Dermis blood vessel endothelial cell (primary cell): ENCODE measurements around the gene USP15. TPM values are rescaled to one million over a fixed set of nuclear protein-coding genes. Genes with fewer than 3 reads are reported as not detected.
"Not testable (repeated sequence)": the region's sequence is repeated elsewhere in the genome, so short reads cannot be mapped to it uniquely, and the experiment has no call there.

ENCODE experiments used
- DNase-seq: peaks from one replicate; pipeline ENCODE4 v3.0.0; 2010
- total RNA-seq: library from RNA; depleted of rRNA; stranded (reverse); fragments of >200 nt; gene quantifications from 2 replicates; pipeline ENCODE4 v1.2.3, GENCODE V29; 2014

USP15 gene
- total RNA-seq, 1 donor from 2014 or later, result 56.8 TPM

DNA sequence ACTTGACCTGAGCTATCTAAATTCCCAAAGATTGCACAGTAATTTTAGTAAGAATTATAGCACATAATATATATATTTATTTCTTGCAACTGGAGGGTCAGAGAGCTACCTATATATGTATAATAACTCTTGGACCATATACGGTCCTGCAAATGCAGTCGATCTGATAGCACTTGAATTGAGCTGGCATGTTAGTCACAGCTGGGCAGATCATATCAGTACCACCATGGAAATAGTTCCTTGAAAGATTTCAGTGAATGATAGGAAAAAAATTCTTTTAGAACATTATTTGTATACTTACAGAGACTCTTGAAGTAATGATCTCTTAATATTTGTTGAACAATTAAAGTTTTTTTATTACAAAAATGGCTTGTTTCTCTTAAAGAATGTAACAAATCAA, 111.9 kb downstream of the USP15 start:
- no peak for DNase-seq

DNA sequence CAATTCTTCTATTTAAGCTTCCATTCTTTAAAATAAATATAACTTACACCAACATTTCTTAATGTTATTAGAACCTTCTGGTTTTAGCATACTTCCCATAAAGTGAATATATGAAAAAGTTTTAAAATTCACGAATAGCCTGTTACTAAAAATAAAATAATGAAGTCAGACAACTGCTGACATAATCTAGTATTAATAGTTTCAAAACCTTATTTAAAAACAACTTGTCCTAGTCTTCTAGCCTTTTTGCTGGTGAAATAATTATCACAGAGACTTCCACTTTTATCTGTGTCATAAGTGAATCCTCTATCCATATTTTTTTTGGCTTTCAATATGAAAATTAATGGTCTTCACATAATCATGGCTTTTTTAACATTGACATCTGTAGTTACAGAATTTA, 112.6 kb downstream of the USP15 start:
- no peak for DNase-seq

DNA sequence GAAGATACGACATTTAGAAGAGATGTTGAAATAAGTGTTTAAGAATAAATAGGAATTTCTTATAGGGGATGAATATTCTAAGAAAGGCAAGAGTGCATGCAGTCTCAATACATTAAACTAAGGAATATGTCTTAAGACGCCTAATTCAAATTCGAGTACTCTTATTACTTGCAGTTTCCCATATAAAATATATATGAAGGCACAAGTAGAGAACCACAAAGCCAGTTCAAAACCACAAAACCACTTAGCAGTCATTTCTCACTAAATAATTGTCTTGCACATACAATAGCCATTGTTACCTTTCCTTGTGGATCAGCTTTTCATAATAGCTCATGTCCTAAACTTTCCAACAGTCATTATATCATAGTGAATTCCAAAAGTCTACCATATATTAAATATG, 115.4 kb downstream of the USP15 start:
- no peak for DNase-seq

DNA sequence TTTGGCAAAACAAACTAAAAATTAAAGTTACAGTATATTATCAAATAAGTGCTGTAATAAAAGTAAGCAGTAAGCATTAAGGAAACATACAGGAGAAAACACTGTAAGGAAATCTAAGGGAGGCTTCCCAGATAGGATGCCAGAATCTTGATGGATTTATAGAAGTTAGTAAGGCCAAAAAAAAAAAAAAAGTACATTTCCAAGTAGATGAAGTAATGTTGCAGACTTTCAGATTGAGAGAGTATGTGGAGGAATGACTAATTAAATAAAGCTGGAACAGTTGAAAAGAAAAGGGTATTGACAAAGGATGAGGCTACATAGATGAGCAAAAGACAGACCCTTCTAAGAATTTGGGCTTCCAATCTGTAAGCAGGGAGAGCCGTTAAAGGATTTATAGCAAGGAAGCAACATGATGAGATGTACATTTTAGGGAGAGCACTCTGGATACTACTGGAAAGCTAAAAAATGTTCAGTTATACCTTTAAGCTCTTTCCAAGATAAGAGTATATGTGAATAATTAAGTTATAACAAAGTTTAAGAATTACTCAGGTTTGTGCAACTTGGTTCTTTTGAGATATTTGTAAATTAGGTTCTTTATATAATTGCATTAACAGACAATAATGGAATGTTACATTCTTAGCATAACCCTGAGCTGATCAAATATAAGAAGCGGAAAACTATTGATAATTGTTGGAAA, 119.0 kb downstream of the USP15 start:
- DNase-seq, result no peak

DNA sequence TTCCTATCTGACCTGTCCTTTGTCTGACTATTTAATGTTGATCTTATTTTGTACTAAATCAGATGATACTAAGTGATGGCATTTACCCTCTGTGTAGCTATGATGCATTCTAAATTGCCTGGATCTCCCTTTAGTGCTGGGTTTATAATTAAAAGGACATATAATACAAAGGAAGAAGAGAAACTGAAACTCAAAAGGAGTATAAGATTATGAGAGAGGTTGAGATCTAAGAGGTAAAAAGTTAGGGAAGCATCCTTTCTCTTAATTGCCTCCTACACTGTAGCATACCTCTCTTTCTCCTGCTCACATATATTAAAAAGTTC, 119.5 kb downstream of the USP15 start:
- no peak for DNase-seq

DNA sequence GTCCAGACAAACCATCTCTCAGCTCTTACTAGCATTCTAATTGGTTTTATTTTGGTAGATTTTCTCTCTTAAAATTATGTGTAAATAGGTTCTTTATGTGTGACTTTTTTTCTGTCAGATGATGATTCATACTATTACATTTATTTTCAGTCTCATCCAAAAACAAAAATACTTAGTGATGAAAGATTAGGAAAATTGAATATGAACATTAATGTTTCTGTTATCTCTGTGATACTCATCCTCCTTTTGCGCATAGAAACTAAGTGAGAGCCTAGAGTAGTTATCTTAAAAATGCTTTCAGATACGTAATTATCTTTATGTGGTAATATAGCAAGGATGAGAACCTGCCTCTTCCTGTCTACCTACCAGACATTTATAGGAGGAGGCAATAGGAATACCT, 122.3 kb downstream of the USP15 start:
- no peak for DNase-seq

DNA sequence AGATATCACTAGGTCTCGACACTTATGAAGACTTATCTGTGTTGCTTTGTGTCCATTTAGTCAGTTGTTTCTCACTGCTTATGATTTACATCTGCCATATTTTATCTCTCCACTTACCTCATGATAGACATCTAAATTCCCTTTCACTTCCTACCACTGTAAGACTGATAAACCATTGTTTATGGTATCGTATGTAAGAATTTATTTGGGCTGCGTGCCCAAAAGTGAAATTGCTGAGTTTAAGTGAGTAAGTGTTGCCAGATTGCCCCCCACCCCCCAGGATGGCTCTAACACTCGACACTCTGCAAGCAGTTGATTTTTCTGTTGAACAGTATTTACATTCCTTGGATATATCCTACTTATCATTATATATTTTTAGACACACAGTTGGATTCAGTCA, 136.5 kb downstream of the USP15 start:
- DNase-seq, result peak; percentile 12

DNA sequence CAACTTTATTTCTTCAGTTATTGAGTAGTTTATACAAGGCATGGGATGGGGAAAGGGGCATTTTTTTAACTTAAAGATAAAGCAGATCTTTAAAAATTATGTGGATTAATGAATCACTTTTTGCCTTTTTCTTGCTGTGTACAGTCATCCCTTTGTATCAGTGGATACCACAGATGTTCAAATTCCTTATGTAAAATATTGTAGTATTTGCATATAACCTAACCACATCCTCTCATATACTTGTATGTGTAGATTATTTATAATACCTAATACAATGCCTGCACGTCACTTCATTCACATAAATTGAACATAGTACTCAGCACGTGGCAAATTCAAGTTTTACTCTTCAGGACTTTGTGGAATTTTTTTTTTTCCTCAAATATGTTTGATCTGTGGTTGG, 139.9 kb downstream of the USP15 start:
- DNase-seq, result no peak

DNA sequence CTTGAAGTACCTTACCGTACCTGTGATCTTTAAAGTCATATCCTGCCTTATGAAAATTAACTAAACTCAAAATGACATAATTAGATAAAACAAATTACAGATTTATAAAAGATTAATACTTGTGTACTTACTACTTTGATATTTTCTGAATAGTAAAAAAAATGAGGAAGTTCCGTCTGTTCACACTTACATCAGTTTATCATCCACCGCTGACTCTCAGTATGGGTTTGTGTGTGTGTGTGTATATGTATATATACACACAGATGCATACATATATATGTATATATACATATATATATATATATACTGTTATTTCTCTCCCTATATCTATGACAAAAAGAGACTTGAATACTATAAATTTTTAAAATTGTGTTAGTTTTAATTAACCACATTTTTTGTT, 141.4 kb downstream of the USP15 start:
- DNase-seq, result no peak

DNA sequence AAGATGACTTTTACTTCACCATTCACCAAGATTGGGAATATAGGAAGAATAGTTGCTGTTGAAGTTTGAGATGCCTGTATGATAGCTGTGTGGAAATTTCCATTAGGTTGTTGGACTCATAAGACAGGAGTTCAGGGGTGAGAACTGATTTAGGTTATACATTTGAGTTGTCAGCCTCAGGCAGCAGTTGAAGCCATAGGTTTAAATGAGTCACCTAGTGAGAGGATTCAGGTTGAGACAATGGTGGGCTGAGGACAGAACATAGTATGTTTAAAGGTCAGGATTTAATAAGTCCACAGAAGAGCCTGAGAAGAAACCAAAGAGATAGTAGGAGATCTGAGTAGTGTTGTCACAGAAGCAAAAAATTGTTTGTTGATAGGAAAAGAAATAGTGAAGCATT, 142.8 kb downstream of the USP15 start:
- no peak for DNase-seq

DNA sequence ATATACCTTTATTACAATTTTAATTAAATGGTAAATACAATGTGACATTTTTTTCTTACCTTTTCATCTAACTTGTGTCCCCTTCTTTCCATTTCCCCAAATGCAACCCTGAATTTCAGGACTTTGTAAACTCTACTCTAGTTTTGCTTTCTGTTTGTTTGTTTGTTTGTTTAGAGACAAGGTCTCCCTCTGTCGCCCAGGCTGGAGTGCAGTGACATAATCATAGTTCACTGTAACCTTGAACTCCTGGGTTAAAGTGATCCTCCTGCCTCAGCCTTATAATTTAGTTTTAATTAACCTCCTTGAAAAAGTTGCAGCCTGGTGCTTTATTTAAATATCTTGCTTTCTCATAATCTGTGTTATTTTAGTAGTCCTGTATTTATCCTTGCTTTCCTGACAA, 147.4 kb downstream of the USP15 start:
- no peak for DNase-seq

DNA sequence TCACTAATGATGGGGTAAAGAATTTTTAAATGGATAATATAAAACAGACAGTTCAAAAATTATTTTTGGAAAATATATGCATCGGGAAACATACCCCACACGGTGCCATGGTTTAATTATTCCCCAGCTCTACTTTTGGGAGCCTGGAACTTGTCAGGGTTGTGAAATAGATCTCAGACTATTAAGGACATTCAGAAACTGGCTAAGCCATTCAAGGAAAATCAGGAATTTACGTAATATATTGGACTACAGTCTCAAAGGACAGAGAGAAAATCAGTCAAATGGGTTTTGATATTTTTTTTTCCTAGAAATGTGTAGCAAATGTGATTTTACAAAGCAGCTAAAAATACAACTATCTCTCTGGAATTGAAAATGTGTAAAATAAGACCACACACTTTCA, 148.9 kb downstream of the USP15 start:
- no peak for DNase-seq

DNA sequence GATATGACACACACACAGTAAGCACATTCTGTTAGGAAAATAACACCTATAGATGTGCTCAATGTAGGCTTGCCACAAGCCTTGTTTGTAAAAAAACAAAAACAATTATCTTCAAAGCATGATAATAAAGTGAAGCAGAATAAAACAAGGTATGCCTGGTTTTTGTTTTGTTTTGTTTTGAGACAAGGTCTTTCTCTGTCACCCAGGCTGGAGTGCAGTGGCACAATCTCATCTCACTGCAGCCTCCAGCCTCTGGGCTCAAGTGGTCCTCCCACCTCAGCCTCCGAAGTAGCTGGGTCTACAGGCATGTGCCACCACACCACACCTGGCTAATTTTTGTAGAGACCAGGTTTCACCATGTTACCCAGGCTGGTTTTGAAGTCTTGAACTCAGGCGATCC, 154.0 kb downstream of the USP15 start:
- DNase-seq, result no peak

DNA sequence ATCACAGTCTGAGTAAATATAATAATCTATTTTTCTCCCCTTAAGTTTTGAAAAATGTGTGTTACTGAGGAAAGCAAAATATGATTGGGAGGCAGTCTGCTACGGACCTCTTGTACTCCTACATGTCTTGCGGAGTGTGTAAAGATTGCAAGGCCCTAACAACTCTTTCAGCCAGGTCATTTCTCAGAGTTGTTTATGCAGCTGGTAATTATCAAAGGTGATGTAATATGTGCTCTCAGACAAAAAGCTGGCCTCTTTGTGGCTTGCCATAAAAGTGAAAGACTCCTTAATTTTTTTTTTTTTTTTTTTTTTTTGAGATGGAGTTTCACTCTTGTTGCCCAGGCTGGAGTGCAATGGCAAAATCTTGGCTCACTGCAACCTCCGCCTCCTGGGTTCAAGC, 165.9 kb downstream of the USP15 start:
- no peak for DNase-seq

DNA sequence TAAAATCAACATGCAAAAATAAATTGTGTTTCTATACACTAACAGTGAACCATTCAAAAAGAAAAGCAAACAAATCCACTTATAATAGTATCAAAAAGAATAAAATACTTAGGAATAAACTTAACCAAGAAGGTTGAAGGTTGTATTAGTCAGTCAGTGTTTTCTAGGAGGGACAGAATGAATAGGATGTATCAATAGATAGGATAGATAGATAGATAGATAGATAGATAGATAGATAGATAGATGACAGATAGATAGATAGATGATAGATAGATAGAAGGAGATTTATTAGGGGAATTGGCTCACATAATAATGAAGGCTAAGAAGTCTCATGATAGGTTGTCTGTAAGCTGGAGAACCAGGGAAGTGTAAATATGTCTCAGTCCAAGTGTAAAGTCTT, 169.3 kb downstream of the USP15 start:
- no peak for DNase-seq

DNA sequence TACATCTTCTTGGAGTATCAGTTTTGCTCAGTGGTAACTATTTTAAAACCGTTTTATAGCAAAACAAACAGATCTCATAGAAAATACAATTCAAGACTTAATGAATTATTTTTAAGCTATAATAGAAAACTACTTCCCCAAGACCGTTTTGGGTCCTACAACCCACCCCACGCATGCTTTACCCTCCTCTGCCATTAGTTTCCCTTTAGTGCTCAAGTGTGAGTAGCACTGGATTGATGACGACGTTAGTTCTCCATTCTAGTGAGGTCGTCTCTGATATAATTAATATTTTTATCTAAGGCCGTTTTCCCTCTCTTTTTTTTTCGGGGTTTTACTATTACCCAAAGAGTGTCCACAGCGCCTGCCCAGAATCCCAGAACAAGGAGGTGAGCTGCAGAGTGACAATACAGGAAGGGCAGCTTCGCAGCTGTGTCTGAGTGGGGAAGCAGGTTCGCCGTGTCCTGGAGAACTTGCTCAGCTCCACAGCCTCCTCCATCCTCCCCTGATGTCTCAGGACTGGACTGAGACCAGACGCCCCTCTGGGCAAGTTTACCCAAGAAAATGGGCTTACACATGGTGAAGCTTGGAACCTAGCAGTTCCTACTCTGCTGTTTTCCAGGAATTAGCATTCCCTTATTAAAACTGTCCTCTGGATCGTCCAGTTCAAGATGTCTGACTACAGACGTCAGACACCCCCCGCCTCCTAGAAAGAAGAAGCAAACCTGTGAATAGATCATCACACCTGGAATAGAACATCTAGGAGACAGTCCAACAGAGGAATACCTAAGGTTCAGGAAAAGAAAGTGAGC, 174.5 kb downstream of the USP15 start:
- DNase-seq, result peak; percentile 15

DNA sequence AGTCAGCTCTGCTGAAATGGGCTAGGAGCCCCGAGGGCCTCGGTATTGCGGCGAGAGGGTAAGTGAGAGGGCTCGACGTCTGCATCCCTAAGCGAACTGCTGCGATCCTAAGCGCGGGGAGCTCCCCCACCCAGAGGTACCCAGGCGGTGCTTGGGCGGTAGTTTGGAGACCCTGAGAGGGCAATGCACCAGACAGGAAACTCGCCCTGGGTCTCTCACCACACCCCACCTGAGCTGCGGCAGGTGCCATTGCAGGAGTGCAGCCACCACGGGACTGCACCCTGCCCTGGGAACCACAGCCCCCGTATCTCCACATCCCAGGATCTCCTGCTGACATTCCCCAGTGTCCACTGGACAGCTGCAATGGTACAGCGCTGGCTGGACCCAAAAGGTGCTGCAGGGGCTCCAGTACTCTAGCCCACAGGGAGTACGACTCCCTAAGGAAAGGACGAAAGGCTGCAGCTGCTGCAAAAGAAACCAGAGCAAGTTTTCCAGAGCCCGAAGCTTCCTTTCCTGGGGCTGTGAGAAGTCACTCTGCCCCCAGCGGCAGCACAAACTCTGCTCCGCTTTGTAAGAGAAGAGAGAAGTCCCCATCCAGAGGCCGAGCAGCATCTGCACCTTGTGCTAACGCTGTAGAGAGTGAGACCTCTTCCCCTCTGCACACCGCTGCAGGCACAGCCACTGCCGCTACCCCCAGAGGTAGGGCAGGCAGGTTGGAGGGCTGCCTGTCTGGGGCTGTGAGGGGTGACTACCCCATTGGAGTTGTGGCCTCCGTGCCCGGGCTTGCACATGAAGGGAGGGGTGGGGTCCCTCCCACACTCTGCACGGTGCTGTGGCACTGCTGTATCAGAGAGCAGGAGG, 175.3 kb downstream of the USP15 start:
- DNase-seq, result peak; percentile 70

DNA sequence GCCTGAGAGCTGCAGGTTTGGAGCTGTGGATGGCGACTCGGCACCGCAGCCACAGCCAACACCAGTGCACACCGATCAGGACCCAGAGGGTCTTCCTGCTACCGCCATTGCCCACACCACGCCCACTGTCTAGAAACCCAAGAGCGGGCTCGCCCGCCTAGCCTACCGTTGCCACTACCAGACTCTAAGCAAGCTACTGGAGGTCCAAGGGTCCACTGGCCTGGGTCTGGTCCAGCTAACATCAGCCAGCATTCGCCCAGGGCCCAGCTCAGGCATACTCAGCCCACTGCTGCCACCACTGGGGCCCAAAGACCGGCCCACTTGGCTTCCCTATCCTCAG, 175.9 kb downstream of the USP15 start:
- no peak for DNase-seq

DNA sequence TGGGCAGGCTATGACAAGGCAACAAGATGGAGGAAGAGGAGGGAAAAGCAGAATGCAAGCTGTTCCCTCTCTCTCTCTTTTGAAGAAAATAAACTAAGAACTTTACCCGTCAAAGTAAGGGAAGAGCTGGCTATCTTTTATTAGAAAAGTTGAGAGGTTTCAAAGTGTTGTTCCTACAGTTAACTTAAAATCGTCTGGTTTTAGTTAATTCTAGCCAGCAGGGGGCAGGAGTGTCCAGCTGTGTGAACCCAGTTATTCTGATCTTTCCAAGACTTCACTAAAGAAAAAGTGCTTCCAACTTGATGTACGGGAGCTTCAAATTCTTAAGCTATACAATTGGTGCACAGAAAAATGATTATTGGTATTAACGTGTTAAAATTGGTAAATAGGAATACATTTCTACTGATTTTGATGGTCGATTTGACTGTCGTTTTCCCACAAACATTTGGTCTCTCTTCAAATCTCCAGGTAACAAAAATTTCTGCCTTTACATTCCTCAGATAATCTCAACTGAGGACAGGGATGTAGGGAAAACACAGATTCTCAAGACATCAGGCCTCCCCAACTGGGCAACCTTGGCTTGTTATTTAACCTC, 178.0 kb downstream of the USP15 start:
- peak; percentile 76 for DNase-seq

DNA sequence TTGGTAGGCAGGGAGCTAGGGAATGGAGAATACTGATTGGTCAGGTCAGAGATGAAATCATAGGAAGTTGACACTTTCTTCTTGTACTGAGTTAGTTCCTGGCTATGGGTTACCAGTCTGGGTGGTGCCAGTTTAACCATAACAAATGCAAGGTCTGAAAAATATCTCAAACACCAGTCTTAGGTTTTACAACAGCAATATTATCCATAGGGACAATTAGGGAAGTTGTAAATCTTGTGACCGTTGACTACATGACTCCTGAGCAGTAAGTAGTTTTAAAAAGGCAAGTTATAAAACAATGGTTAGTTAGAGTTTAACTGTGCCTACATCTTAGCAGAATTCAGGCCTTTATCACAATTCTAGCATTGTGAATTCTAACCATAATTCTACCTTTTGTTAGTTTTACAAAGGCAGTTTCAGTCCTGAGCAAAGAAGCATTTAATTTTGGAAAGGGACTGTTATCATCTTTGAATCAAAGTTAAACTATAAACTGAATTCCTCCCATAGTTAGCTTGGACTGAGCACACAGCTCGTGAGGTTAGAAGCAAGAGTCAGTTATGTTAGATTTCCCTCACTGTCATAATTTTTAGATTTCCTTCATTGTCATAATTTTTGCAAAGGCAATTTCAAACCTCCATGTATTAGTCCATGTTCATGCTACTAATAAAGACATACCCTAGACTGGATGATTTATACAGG, 186.7 kb downstream of the USP15 start:
- DNase-seq, result no peak

DNA sequence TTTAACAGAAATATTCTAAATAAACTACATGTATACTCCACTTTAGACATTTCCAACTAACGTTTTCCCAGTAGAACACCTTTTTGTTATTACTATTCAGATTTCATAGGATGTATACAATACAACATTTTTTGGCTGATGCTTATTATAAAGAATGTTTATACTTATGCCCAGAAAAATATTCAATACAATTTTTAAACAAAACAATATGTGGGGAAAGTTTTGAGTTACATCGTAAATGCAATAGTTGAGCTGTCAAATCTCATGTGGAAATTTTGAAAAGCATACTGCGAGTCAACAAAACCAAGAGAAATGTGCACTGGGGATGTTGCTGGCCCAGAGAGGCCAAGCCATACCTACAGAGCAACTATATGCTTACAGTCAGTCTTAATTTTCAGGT, 188.2 kb downstream of the USP15 start:
- DNase-seq, result no peak

DNA sequence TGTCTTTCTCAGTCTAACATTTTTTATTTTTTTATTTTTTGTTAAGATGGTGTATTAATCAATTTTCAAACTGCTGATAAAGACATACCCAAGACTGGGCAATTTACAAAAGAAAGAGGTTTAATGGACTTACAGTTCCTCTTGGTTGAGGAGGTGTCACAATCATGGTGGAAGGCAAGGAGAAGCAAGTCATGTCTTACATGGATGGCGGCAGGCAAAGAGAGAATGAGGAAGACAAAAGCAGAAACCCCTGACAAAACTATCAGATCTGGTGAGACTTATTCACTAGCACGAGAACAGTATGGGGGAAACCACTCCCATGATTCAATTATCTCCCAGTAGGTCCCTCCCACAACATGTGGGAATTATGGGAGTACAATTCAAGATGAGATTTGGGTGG, 195.2 kb downstream of the USP15 start:
- DNase-seq, result not testable (repeated sequence)

DNA sequence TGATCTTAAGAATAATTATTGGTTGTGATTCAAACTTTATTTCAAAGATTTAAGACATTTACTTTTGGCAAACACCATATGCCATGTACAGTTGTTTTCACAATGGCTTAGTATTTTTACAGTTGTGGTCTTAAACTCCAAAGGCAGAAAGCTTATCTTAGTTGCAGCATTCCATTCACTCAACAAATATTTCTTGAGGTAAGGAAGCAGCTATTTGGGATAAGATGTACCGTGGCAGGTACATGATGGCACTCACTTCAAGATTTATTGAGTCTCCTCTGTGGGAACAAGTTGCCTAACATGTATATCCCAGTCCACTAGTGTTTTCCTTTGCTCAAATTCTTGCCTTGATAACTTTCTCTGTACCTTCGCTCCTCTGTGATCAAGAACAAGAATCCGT, 198.4 kb downstream of the USP15 start:
- no peak for DNase-seq
